Bronchial epithelial cell (primary cell): Measurements from ENCODE around the gene TSSK3. TPM values are rescaled to one million over a fixed set of nuclear protein-coding genes. Genes with fewer than 3 reads are reported as not detected.

Experiments
- DNase-seq: peaks from one replicate; pipeline ENCODE4 v3.0.0-alpha.2; 2010; ENCODE audit warnings: low read depth
- FAIRE-seq: peaks from 2 replicates; lab custom pipeline; 2011; peaks lifted over from hg19 to GRCh38; lab: Jason Lieb, UNC
- H3K27me3 ChIP-seq: 2 replicates; pipeline ENCODE4 v1.5.1; 2011; ENCODE audit warnings: low read length; ENCODE audit not compliant: control insufficient read depth, insufficient read depth
- H3K36me3 ChIP-seq: 2 replicates; pipeline ENCODE4 v1.5.1; 2011; ENCODE audit warnings: low read length; ENCODE audit not compliant: control insufficient read depth, insufficient read depth
- H3K4me3 ChIP-seq: 2 replicates; pipeline ENCODE4 v1.5.1; 2011; ENCODE audit warnings: mild to moderate bottlenecking, low read depth, low read length, control low read depth
- total RNA-seq: library from RNA; depleted of rRNA; stranded (reverse); fragments of >200 nt; gene quantifications from 2 replicates; pipeline ENCODE4 v1.2.1, GENCODE V29; 2014
- TF ChIP-seq, protein P1 (sequence below): IDR thresholded peaks from 2 replicates; pipeline ENCODE4 v1.5.1; 2011; ENCODE audit warnings: mild to moderate bottlenecking, moderate library complexity, low read length, control low read depth, inconsistent platforms; ENCODE audit not compliant: insufficient read depth, severe bottlenecking

TSSK3 gene
- total RNA-seq, 1 donor from 2014 or later: 0.26 TPM

DNA sequence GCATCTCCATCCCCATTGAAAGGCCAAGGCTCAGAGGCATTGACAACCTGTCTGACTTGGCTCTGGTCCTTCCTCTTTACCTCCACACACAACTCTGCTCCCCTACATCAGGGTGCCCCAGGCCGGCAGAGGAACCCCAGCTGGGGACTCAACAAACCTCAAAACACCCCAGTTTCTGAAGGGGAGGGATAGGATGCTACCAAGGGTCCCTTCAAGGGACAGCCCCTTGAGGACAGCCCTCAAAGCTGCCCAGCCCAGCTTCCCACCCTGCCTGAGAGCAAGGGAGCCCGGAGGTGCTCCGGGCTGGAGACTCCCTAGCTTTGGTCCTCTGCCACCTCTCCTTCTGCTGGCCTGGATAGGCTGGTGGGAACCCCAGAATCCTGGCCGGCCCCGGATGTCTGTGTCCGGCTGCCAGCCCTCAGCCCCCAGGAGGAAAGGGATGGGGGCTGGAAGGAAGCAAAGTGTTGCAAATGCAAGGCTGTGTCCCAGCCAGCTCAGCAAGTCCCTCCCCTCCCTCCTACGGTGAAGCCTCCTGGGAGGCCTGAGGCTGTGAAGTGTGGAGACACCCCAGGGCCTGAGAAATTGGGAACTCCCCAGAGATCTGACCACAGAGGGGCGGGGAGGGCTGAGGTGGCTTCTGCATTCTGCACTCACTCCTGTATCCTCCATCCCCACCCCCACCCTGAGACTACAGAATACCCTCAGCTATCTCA is 25.2 kb upstream of the TSSK3 start:
- Histone ChIP-seq H3K4me3 (no peak overlapping the region), H3K27me3 (no peaks in the 10 kb centered on the region), H3K36me3 (peaks cover 2% of the 10 kb centered on the region)
- TF ChIP-seq, protein P1, sequence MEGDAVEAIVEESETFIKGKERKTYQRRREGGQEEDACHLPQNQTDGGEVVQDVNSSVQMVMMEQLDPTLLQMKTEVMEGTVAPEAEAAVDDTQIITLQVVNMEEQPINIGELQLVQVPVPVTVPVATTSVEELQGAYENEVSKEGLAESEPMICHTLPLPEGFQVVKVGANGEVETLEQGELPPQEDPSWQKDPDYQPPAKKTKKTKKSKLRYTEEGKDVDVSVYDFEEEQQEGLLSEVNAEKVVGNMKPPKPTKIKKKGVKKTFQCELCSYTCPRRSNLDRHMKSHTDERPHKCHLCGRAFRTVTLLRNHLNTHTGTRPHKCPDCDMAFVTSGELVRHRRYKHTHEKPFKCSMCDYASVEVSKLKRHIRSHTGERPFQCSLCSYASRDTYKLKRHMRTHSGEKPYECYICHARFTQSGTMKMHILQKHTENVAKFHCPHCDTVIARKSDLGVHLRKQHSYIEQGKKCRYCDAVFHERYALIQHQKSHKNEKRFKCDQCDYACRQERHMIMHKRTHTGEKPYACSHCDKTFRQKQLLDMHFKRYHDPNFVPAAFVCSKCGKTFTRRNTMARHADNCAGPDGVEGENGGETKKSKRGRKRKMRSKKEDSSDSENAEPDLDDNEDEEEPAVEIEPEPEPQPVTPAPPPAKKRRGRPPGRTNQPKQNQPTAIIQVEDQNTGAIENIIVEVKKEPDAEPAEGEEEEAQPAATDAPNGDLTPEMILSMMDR: no peak
- no peak for FAIRE-seq
- DNase-seq: peak; percentile 35

DNA sequence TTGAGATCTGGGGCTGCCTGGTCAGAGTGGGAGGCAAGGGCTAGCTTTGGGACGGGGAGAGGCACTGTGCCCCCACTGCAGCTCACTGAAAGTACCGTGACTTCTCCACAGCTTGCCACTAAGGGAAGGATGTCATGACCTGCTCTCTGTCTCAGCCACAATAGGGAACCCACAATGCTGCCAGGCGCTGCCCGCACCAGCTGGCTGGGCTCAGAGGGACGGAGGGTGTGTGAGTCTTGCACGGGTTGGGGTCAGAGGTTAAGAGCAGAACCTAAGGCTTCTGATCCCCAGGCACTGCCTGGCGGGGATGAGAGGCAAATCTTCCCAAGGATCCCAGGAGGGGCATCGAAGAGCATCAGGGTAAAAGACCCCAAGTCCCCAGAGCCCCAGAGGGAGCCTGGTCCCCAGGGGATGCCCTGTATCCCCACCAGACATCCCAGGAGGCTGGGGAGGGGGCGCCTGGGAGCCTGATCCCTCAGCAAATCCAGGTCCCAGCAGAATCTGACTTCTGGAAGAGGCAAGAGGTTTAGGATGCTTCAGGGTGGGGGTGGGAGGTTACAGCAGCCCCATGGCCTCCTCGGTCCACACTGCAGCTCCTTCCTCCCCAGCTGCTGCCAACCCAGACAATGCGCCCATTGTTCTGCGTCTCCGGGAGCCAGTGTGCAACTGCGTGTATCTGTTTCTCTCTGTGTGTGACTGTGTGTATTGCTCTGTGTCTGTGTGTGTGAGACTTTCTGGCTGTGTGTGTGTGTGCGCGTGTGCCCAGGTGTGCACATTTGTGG is 24.3 kb upstream of the TSSK3 start:
- TF ChIP-seq, protein P1: no peak

DNA sequence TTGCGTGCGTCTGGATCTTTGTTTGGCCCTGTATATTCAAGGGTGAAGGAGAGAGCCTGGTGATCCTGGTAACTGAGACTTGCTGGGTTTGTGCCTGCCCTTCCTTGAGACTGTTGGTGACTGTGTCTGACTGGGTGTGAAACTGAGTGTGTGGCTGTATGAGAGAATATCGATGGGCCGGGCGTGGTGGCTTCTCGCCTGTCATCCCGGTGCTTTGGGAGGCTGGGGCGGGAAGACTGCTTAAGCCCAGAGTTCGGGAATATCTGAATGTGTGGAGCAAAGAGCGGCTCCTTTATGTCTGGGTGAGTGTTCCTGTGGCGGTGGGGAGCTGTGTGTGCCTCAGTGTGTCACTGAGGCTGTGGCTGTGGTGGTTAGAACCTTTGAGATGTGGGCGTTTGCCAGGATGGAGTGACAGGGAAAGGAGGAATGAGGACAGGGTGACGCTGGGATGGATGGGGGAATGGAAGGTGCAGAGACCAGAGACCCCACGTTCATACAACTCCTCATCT is 23.6 kb upstream of the TSSK3 start:
- FAIRE-seq (no peak), DNase-seq (no peak)
- Histone ChIP-seq H3K27me3 (no peaks in the 10 kb centered on the region), H3K36me3 (no peaks in the 10 kb centered on the region), H3K4me3 (no peak overlapping the region)
- TF ChIP-seq, protein P1: no peak

More for the DNA sequence above, 24.3 kb upstream of the TSSK3 start:
- DNase-seq: no peak
- no peaks in the 10 kb centered on the region for H3K36me3 ChIP-seq
- no peak overlapping the region for H3K4me3 ChIP-seq
- H3K27me3 ChIP-seq: no peaks in the 10 kb centered on the region
- FAIRE-seq: peak; percentile 23

DNA sequence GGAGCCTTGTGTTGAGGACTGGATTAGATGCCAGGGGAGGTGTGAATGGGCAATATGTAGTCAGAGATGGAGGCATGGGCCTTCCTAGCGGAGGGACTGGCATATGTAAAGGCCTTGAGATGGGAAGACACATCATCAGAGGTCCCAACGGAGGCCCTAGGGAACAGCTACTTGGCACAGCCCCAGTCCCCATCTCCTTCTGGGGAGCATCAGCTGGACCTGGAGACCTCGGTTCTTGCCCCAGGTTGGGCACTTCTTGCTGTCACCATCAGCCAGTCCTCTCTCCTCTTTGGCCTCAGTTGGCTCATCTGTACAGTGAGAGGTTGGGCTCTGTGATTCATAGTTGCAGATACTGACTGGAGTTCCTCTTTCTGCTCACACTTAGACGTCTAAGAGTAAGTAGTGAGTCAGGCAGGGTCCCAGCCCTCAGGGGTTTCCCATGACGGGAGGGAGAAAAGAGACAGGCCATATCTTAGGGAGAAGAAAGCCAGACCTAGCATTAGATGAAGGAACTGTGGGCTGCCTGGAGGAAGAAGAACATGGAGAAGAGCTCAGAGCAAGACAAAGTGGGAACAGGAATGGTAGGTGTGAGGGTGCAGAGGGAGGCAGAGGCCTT is 22.9 kb upstream of the TSSK3 start:
- Histone ChIP-seq H3K4me3 (no peak overlapping the region), H3K27me3 (no peaks in the 10 kb centered on the region), H3K36me3 (no peaks in the 10 kb centered on the region)
- DNase-seq (peak; percentile 87), FAIRE-seq (no peak)
- TF ChIP-seq, protein P1: no peak

DNA sequence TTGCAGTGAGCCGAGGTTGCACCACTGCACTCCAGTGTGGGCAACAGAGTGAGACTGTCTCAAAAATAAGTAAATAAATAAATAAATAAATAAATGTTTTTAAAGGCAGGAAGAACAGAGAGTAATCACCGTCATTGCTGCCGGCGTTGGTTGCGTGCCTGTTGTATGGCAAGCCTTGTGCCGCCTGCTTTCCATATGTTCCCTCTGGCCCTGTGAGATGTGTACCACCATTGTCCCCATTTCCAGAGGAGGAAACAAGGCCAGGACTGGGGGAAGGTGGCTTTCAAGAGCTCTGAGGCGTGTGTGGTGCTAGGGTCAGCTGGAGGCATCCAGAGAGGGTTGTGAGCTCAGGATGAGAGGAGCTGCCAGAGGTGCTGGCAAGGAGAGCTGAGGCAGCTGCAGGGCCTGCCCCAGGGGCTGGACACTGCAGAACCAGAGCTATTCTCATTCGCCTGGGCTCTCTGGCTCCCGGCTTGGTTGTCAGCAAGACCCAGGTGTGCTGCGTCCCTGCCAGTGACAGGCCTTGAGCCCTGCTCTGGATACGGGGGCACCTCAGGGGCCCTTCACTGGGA is 21.1 kb upstream of the TSSK3 start:
- TF ChIP-seq, protein P1: no peak
- Histone ChIP-seq H3K4me3 (no peak overlapping the region), H3K27me3 (no peaks in the 10 kb centered on the region), H3K36me3 (no peaks in the 10 kb centered on the region)
- FAIRE-seq (no peak), DNase-seq (no peak)
